GM21360 (cell line): ENCODE results near the gene TAF13.
A peak's percentile ranks its signal among the peaks of the same experiment; 100 is the strongest.

Experiments
- ATAC-seq: cut with Tn5 transposase; IDR thresholded peaks from one replicate; pipeline ENCODE4 v1.9.1; 2021; ENCODE audit warnings: mild to moderate bottlenecking, moderate library complexity; ENCODE audit not compliant: unreplicated experiment

TAF13 gene

GRCh38 chr1:109075531-109076490 lies at the start of gene TAF13:
Gene TAF13, minus strand, starts transcription at chr1:109076003. Its CDS starts 56 bp downstream, at chr1:109075947.
- peak; percentile 99 for ATAC-seq

DNA sequence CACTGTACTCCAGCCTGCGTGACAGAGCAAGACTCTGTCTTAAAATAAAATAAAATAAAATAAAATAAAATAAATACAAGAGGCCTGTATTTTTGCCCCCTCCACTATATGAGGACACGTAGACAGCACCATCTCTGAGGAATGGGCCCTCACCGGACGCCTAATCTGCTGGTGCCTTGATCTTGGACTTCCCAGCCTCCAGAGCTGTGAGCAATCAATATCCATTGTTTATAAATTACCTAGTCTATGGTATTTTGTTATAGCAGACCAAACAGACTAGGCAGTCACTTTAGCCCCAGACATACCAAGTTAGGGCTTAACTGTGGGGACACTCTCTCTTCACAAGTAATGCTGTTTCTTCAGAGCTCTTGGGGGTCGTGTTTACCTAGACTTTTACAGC lies 44.6 kb upstream of the TAF13 start:
- ATAC-seq: no peak

- no peak for ATAC-seq
These were observed 42.3 kb upstream of the TAF13 start for GRCh38 chr1:109118089-109118488.

DNA sequence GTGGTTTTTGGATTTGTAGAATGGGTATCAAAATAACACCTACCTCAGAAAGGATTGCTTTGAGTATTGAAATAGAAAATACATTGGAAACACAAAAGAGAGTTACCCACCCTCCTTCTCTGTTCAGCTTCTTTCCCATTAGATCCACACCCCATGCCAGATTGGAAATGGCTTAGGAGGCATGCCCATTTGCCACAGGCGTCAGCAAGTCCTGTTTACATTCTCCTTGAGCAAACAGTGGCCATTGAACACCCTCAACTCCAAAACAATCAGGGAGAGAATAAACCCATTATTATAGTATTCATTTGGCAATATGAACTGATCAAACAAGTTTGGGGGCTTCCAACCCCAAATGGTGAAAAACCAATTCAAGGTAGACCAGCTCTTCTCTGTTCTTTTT lies 40.5 kb upstream of the TAF13 start:
- ATAC-seq: no peak

DNA sequence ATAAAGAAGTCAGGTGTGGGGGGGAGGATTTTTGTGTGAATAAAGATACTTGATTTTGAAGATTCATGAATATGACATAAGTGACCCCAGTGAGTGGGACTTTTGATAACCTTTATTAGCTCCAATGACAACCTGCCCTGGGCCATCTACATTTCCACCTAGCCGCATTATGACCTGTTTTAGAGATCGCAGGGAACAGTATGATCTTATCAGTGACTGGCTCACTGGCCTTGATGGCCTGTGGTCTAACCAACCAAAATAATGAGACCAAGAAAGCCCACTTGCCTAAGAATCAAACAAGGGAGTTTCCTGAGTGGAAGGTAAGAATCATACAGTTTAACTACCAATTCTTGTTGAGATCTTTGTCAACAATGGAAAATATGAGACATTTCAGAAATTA lies 39.9 kb upstream of the TAF13 start:
- ATAC-seq: no peak

DNA sequence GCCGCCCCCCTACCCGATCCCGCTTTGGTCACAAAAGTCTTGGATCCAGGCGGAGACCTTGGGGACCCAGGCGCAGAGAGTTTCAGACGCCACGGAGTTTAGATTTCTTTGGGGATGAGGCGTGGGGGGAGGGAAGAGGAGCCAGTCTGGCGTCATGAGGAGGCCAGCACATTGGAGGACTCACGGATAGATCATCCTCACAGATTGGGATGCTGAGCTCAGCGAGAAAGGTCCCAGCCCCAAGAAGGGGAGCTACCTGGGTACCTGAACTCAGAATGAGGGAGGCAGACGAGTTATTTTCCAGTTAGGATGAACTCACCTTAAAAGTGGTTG lies 38.5 kb upstream of the TAF13 start:
- no peak for ATAC-seq

DNA sequence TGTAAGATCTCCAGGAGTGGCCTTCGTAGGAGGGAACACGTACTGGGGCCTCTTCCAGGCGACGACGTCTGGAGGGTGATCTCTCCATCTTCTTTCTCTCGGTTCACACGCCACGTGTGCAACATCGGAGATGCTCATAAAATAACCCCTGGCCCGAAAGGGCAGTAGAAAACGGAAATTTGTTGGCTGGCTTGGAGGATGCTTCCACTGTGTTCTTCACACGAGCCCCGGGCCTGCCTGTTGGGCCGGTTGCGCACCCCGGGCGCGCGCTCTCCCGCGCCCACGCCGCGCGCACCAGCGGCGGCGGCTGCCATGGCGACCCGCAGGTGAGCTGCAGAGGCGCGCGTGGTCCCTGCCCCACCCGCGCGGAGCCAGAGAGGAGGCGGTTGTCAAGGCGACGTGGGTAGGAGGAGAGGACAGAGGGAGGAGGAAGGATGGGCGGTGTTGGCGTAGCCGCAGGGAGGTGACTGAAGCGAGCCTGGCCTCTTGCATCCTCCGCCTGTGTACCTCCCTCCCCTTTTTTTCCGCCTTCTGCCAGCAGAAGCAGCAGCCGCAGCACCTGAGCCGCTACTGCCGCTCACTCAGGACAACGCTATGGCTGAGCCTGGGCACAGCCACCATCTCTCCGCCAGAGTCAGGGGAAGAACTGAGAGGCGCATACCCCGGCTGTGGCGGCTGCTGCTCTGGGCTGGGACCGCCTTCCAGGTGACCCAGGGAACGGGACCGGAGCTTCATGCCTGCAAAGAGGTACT lies 38.0 kb upstream of the TAF13 start, which contains the start of gene ELAPOR1:
Gene ELAPOR1, plus strand, starts transcription at position 526 of the 752 bp plus-strand sequence. Its CDS starts 69 bp downstream, at position 595.
- ATAC-seq: peak; percentile 58

GRCh38 chr1:109112652-109113285 lies 37.0 kb upstream of the TAF13 start:
- peak; percentile 54 for ATAC-seq

- peak; percentile 3 for ATAC-seq
These were observed 36.4 kb upstream of the TAF13 start for GRCh38 chr1:109112056-109112651.

DNA sequence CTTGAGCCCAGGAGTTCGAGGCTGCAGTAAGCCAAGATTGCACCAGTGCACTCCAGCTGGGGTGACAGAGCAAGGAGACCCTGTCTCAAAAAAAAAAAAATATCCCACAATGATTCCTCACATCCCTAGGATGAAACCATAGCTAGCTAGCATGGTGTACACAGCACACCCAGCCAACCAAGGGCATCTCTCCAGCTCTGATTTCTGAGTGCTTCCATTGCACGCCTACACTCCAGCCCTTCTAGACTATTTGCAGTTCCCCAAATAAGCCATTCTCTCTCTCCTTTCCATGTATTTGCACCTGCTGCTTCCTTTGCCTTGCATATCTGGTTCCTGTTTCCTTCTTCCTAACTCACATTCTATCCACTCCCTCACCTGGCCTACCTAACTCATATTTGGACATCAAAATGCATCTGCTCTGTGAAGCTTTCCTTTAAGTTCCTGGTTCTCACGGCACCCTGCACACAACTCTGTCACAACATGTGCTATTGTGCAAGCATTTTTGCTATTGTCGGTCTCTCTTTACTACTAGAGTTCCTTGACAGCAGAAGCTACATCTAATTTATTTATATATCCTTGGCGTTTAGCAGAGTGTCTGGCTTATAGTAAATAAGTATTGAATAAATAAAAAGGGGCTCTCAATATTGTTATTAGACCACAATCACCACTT lies 35.7 kb upstream of the TAF13 start:
- ATAC-seq: no peak

- no peak for ATAC-seq
These were observed 34.1 kb upstream of the TAF13 start for GRCh38 chr1:109109906-109110305.

DNA sequence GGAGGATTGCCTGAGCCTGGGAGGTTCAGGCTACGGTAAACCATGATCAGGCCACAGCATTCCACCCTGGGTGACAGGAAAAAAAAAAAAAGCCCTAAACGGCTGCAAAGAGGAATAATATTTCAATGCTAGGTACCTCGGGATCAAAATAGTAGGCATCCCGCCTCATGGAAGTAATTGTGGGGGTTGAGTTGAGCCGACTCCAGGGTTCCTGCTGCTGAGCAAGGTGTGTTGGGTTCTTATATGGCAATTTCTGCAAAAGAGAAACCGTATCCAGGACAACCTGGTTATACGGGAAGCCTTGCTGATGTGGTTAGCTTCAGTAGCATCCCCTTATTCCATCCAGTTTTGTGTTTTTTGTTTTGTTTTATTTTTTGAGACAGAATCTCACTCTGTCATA lies 32.0 kb upstream of the TAF13 start:
- ATAC-seq: no peak

- no peak for ATAC-seq
These were observed 30.1 kb upstream of the TAF13 start for GRCh38 chr1:109105881-109106280.

GRCh38 chr1:109104364-109105151 lies 28.8 kb upstream of the TAF13 start:
- ATAC-seq: no peak

DNA sequence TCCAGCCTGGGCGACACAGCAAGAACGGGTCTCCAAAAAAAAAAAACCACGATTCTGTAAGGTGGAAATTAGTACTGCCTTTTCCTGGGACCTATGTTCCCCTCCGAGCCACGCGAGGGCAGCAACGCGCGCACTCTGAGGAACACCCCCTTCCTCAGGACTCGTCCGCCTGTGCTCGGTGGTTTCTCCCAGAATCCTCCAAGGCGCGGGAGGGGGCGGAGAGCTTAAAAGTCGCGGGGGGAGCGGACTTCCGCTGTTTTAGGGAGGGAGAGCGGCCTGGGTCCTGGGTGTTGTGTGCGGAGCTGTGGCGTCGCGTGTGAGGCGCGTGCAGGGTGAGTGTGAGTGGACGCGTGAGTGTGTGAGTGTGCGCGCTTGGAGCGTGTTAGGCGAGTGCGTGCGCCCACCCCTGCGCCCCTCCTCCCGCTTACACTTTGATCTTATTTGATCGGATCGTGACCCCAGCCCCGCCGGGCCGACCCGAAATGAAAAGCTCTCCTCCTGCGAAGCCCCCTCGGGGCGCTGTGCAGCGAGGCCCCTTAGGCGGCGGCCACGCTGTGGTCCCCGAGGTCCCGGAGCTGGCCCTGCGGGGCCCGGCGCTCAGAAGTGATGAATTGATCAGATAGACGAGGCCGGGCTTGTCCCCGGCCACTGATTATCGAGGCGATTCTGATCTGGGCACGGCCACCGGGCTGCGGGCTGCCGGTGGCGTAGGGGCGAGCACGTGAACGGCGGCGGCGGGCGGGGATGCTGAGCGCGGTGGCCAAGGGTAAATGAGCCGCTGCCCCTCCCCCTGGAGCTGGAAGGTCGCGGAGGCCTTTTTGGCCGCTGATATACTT lies 24.4 kb upstream of the TAF13 start:
- peak; percentile 91 for ATAC-seq

GRCh38 chr1:109096120-109096519 lies 20.3 kb upstream of the TAF13 start:
- ATAC-seq: no peak

DNA sequence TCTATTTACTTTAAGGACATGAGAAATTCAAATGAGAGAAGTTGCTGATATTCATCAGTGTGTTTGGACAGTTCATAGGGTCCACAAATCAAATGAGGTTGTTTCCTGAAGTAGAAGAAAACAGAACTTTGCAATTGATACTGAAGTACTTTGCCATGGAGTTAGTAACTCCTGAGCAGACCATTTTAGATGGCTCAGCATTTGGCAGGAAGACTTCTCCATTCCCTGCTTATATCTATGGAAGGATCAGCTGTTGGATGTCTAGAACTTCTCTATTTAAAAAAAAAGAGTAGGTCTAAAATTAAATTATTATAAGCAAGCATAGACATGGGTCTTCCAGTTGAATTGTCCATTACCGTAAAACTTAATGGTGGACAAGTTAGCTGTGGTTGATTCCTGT lies 19.8 kb upstream of the TAF13 start:
- ATAC-seq: no peak

GRCh38 chr1:109094871-109095270 lies 19.1 kb upstream of the TAF13 start:
- ATAC-seq: no peak

GRCh38 chr1:109094377-109094803 lies 18.6 kb upstream of the TAF13 start:
- ATAC-seq: no peak
